BE2C (cell line): Measurements from ENCODE around the gene INIP.

Experiments
- DNase-seq: peaks from one replicate; pipeline ENCODE4 v3.0.0-alpha.2; 2020
- H3K27me3 ChIP-seq: fragments of 250-450 bp; sonication (Bioruptor Pico); 2 replicates; pipeline ENCODE4 v1.5.1; 2020; ENCODE audit warnings: mild to moderate bottlenecking
- H3K36me3 ChIP-seq: fragments of 250-450 bp; sonication (Bioruptor Pico); 2 replicates; pipeline ENCODE4 v1.5.1; 2020; ENCODE audit warnings: mild to moderate bottlenecking
- H3K4me1 ChIP-seq: fragments of 250-450 bp; sonication (Bioruptor Pico); 2 replicates; pipeline ENCODE4 v1.5.1; 2020
- H3K4me3 ChIP-seq: 2 replicates; pipeline ENCODE4 v1.5.1; 2011; ENCODE audit warnings: low read depth, low read length
- H3K9me3 ChIP-seq: fragments of 250-450 bp; sonication (Bioruptor Pico); 2 replicates; pipeline ENCODE4 v1.5.1; 2020
- CTCF ChIP-seq: IDR thresholded peaks from 2 replicates; pipeline ENCODE4 v1.5.1; 2012; ENCODE audit warnings: mild to moderate bottlenecking, low read depth, low read length

Gene INIP

GRCh38 chr9:112750016-112750763 is 32.3 kb upstream of the INIP start, which contains the start of gene SNX30:
SNX30 (plus strand) TSS chr9:112750760; CDS start chr9:112751002, 242 bp downstream.
- Histone ChIP-seq H3K36me3 (no peaks in the 10 kb centered on the region), H3K9me3 (no peaks in the 10 kb centered on the region), H3K27me3 (no peaks in the 10 kb centered on the region), H3K4me3 (peak within 1 kb of the TSS; percentile 77), H3K4me1 (no peaks in the 10 kb centered on the region)
- DNase-seq, result peak; percentile 93
- no peak for TF ChIP-seq CTCF

GRCh38 chr9:112747094-112747493 is 29.2 kb upstream of the INIP start:
- Histone ChIP-seq H3K4me3 (no peak overlapping the region), H3K27me3 (no peaks in the 10 kb centered on the region), H3K36me3 (no peaks in the 10 kb centered on the region), H3K4me1 (no peaks in the 10 kb centered on the region), H3K9me3 (no peaks in the 10 kb centered on the region)
- DNase-seq, result no peak
- no peak for TF ChIP-seq CTCF

- no peaks in the 10 kb centered on the region for H3K27me3 ChIP-seq
- no peak for TF ChIP-seq CTCF
- H3K36me3 ChIP-seq, result no peaks in the 10 kb centered on the region
- H3K9me3 ChIP-seq, result no peaks in the 10 kb centered on the region
- H3K4me3 ChIP-seq, result no peak overlapping the region
- no peaks in the 10 kb centered on the region for H3K4me1 ChIP-seq
- no peak for DNase-seq
Observed at GRCh38 chr9:112744177-112744576, 26.3 kb upstream of the INIP start.

GRCh38 chr9:112743216-112743836 is 25.4 kb upstream of the INIP start:
- Histone ChIP-seq H3K27me3 (no peaks in the 10 kb centered on the region), H3K4me3 (no peak overlapping the region), H3K9me3 (no peaks in the 10 kb centered on the region), H3K36me3 (no peaks in the 10 kb centered on the region), H3K4me1 (no peaks in the 10 kb centered on the region)
- TF ChIP-seq CTCF, result no peak
- DNase-seq, result no peak

GRCh38 chr9:112734892-112735291 is 17.0 kb upstream of the INIP start:
- H3K27me3 ChIP-seq, result no peaks in the 10 kb centered on the region
- no peak overlapping the region for H3K4me3 ChIP-seq
- H3K36me3 ChIP-seq, result no peaks in the 10 kb centered on the region
- H3K4me1 ChIP-seq, result no peaks in the 10 kb centered on the region
- DNase-seq, result no peak
- H3K9me3 ChIP-seq, result no peaks in the 10 kb centered on the region
- no peak for TF ChIP-seq CTCF

GRCh38 chr9:112731971-112732370 is 14.1 kb upstream of the INIP start:
- Histone ChIP-seq H3K4me3 (no peak overlapping the region), H3K27me3 (no peaks in the 10 kb centered on the region), H3K4me1 (no peaks in the 10 kb centered on the region), H3K36me3 (no peaks in the 10 kb centered on the region), H3K9me3 (no peaks in the 10 kb centered on the region)
- no peak for TF ChIP-seq CTCF
- no peak for DNase-seq
